Heart right ventricle (tissue), 16 donors: ENCODE measurements around the gene ARFGEF3. TPM values are rescaled to one million over a fixed set of nuclear protein-coding genes. Genes with fewer than 3 reads are reported as not detected.

Source experiments
- ATAC-seq, 8 donors: fragments of 200-7000 bp; cut with Tn5 transposase; one replicate each; pipeline ENCODE4 v1.9.1; 2020; ENCODE audit warnings: mild to moderate bottlenecking in 8 of 8, moderate library complexity in 8 of 8, moderate number of reproducible peaks in 1 of 8
- DNase-seq, 2 donors: peaks; one replicate each; pipeline ENCODE4 v3.0.0-alpha.2; 2020
- H3K27ac ChIP-seq, 10 donors: fragments of 200-600 bp; sonication (generic) in 2 of 10; one replicate each; pipeline versions ENCODE4 v1.5.0 to v1.8.0; 2020 to 2022; ENCODE audit warnings: mild to moderate bottlenecking in 3 of 10
- H3K27me3 ChIP-seq, 7 donors: fragments of 200-600 bp; one replicate each; pipeline ENCODE4 v1.8.0; 2021 to 2022; ENCODE audit warnings: mild to moderate bottlenecking in 2 of 7
- H3K36me3 ChIP-seq, 9 donors: fragments of 200-600 bp; sonication (generic) in 1 of 9; one replicate each; pipeline versions ENCODE4 v1.5.0 to v1.8.0; 2020 to 2022; ENCODE audit warnings: mild to moderate bottlenecking in 2 of 9
- H3K4me1 ChIP-seq, 9 donors: fragments of 200-600 bp; sonication (generic) in 1 of 9; one replicate each; pipeline versions ENCODE4 v1.5.0 to v1.8.0; 2020 to 2022; ENCODE audit warnings: mild to moderate bottlenecking in 4 of 9
- H3K4me3 ChIP-seq, 10 donors: fragments of 200-600 bp; sonication (generic) in 2 of 10; one replicate each; pipeline versions ENCODE4 v1.5.0 to v1.8.0; 2020 to 2022; ENCODE audit warnings: mild to moderate bottlenecking in 7 of 10, moderate library complexity in 2 of 10
- H3K9me3 ChIP-seq, 11 donors: fragments of 200-600 bp in 10 of 11; sonication (generic) in 2 of 11; one replicate each; pipeline versions ENCODE4 v1.5.0 to v1.8.0; 2013 to 2022; ENCODE audit warnings: mild to moderate bottlenecking in 2 of 11, control low read depth in 1 of 11, moderate library complexity in 1 of 11
- WGBS, 2 donors: extraction: QIAGEN DNeasy Blood & Tissue Kit; methylation state at CpG; one replicate each; pipeline ENCODE4 v1.1.7; 2013; ENCODE audit warnings: inconsistent platforms in 1 of 2; 5-methylcytosine and 5-hydroxymethylcytosine counted together
- intact Hi-C, 10 donors: fragments of 100-400 bp; cut with DNase I; formaldehyde crosslinking; loops; one replicate each; pipeline versions ENCODE4 v1.11.1 to v1.14.2; 2022
- polyA plus RNA-seq, 2 donors: library from polyadenylated mRNA; stranded (reverse); fragments of 200-250 nt; gene quantifications; one replicate each; pipeline ENCODE4 v1.2.3, GENCODE V29; 2013
- total RNA-seq, 10 donors: library from RNA; stranded (reverse); fragmentation: NEBNext Ultra II Directional in 3 of 10; extraction: Animal tissue kit (Norgen Biotek cat#: 25700) in 3 of 10; gene quantifications; one replicate each; pipeline versions ENCODE4 v1.2.1 to v1.2.4, GENCODE V29; 2021 to 2023
- TF ChIP-seq, protein P1 (sequence below), 9 donors: fragments of 200-600 bp; sonication (generic) in 2 of 9; IDR thresholded peaks; one replicate each; pipeline versions ENCODE4 v1.5.0 to v1.8.0; 2021 to 2022; ENCODE audit warnings: antibody characterized with exemption in 9 of 9, mild to moderate bottlenecking in 5 of 9, moderate library complexity in 1 of 9
- donor health status: Arrhythmogenic right ventricular cardiomyopathy.
- donor health status: ischemic (EF 13 %, LVEDD 7.1; RV severe dilation, severe dysfunction).
- donor health status: healthy with polysubstance abuse.
- donor health status: DM: no; HTN: yes; CAD: no.
- donor health status: DM: no; HTN: no; CAD: no.
- donor health status: ischemic (EF 25% LVEDD 6.9; RV normal size, moderate dysfunction).
- donor health status: ischemic (EF 25% LVEDD 5.7; RV mildly dilated, moderate dysfunction).
- donor health status: healthy.
- donor health status: DM: yes; HTN: yes; CAD: no.
- donor health status: Ischemic cardiomyopathy.
- donor health status: ischemic (EF 35%, LVEDD 5.7; RV mildly dilated, moderate dysfunction).
- donor health status: nonischemic (EF 11% LVEDD 7.7; RV severe dilation, severe dysfunction).
- donor health status: DM: yes; HTN: yes; CAD: no.
- donor health status: PGD.
- donor health status: ischemic (EF 29% LVEDD 5.4; RV normal size, mild dysfunction).
- donor health status: nonischemic (EF 23%, LVEDD 6.1; RV moderate dilation, normal function).

The ARFGEF3 gene
- total and polyA plus RNA-seq, 12 donors, result 0.33 to 11.1 (median 3.3) TPM

DNA sequence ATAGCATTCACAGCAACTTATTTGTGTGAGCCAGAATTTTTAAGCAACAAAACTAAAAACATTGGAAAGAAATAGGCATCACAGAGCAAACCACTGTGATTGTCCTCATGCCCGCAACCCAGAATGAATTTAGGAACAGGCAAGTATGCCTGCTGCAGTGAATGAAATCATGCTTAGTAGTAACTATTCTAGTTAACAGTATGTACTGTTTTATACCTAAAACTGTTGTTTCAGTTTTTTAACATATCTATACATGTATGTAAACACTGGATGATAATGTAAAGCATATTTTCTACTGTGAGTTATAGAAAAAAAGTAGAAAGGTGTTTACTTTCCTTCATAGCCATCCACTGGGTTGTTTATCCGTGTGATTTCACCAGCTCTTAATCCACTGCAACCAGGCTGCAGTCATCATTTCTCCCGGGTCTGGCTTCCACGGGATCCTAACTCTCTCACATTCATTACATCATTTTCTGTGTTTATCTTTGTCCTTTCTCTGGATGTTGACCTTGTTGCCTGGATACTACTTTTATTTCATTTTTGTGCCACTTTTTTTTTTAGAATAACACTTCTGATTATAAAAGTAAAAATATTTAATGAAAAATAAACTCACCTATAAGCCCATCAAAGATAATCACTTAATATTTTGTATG is 3.6 kb upstream of the ARFGEF3 start:
- intact Hi-C loops, result no loop called here
- TF ChIP-seq, protein P1, sequence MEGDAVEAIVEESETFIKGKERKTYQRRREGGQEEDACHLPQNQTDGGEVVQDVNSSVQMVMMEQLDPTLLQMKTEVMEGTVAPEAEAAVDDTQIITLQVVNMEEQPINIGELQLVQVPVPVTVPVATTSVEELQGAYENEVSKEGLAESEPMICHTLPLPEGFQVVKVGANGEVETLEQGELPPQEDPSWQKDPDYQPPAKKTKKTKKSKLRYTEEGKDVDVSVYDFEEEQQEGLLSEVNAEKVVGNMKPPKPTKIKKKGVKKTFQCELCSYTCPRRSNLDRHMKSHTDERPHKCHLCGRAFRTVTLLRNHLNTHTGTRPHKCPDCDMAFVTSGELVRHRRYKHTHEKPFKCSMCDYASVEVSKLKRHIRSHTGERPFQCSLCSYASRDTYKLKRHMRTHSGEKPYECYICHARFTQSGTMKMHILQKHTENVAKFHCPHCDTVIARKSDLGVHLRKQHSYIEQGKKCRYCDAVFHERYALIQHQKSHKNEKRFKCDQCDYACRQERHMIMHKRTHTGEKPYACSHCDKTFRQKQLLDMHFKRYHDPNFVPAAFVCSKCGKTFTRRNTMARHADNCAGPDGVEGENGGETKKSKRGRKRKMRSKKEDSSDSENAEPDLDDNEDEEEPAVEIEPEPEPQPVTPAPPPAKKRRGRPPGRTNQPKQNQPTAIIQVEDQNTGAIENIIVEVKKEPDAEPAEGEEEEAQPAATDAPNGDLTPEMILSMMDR (IDR thresholded peaks at IDR 0.05), result no peak
- H3K27me3 ChIP-seq, result peaks cover 0 to 67% (median 3%) of the 10 kb centered on the region in 7 donors
- DNase-seq, result no peak
- H3K4me3 ChIP-seq, result no peak overlapping the region
- no peak for ATAC-seq
- 38 to 44% methylated on average over 4 of the region's 4 CpGs for WGBS, 2 donors
- peaks cover 0 to 10% (median 0%) of the 10 kb centered on the region in 11 donors for H3K9me3 ChIP-seq
- peaks cover 0 to 23% (median 16%) of the 10 kb centered on the region in 9 donors for H3K4me1 ChIP-seq
- H3K27ac ChIP-seq, result no peak overlapping the region
- H3K36me3 ChIP-seq, result no peaks in the 10 kb centered on the region

DNA sequence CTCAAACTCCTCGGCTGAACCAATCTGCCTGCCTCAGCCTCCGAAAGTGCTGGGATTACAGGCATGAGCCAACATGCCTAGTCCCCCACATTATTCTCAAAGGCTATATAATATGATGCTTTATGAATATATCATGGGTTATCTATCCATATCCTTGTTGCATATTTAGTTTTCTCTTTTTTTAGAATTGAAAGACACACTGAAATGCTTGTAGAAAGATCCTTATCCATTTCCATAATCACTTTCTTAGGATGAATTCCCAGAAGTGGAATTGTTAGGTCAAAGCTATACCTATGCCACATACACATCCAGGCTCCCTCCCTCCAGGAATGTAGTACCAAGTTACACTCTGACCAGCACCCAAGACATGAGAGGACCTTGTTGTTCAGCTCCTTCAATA is 2.5 kb upstream of the ARFGEF3 start:
- Histone ChIP-seq H3K9me3 (no peaks in the 10 kb centered on the region), H3K4me1 (peaks cover 0 to 23% (median 16%) of the 10 kb centered on the region in 9 donors), H3K36me3 (no peaks in the 10 kb centered on the region), H3K27ac (no peak overlapping the region), H3K4me3 (no peak overlapping the region), H3K27me3 (peaks cover 0 to 79% (median 7%) of the 10 kb centered on the region in 7 donors)
- 93% methylated on average over 2 of the region's 2 CpGs for WGBS, 2 donors
- TF ChIP-seq, protein P1 (IDR thresholded peaks at IDR 0.05), result no peak
- ATAC-seq, result no peak
- DNase-seq, result no peak
- intact Hi-C loops, result no loop called here

DNA sequence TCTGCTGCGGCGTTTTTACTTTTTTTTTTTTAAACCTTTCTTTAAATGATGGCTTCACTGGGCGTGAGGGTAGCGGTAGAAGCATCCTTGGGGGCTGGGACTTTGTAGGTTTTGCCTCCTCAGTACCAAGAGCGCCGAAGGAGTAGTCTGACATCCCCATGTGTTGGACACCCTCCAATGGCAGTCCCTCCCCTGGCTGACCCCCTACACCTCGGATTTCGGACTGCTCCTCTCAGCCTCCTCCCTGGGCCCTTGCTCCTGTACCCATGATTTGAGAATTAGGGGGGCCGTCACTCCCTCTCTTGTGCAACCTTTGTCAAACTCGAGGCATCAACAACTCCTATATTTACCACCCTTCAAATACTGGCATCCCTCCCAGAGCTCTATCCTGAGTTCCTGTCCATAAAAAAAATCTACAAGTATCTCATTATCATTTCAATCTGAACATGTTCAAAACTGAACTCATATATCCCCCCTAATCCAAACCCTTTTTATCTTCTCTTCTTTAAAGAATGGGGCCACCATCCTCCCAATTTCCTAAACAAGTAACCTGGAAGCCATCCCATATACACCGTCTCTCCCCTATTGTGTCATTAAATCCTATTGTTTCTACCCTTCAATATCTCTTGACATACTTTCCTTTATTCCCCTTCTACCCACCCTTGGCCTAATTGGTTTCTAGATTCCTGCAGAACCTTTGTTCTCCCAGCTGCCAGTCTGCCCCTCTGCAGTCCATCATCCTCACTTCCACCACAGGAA is 1.2 kb upstream of the ARFGEF3 start:
- Histone ChIP-seq H3K4me1 (peaks cover 0 to 23% (median 16%) of the 10 kb centered on the region in 9 donors), H3K36me3 (no peaks in the 10 kb centered on the region), H3K4me3 (peak overlapping the region in 3 of 10 donors; percentile 70 to 72 (median 71)), H3K27me3 (peaks cover 0 to 79% (median 7%) of the 10 kb centered on the region in 7 donors), H3K27ac (peak overlapping the region in 1 of 10 donors; percentile 41), H3K9me3 (no peaks in the 10 kb centered on the region)
- DNase-seq, result no peak
- intact Hi-C loops, result no loop called here
- 77% methylated on average over 11 of the region's 11 CpGs for WGBS, 2 donors
- TF ChIP-seq, protein P1 (IDR thresholded peaks at IDR 0.05), result no peak
- no peak for ATAC-seq

DNA sequence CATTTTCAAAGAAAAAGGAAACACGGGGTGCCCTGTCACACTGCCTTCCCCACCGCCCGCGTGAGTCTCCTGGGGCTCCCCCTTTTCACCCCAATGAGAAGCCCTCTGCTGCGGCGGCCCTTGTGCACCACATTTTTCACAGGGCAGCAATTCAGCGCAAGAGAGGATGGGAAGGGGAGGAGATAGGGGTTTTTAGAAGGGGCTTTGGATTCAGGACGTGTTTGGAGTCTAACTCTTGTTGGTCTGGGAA is 726 bp upstream of the ARFGEF3 start:
- Histone ChIP-seq H3K36me3 (no peaks in the 10 kb centered on the region), H3K4me1 (peaks cover 0 to 23% (median 16%) of the 10 kb centered on the region in 9 donors), H3K4me3 (peak overlapping the region in 9 of 10 donors; percentile 54 to 90 (median 70)), H3K9me3 (no peaks in the 10 kb centered on the region), H3K27me3 (peaks cover 0 to 76% (median 7%) of the 10 kb centered on the region in 7 donors), H3K27ac (peak overlapping the region in 2 of 10 donors; percentile 41 to 53)
- intact Hi-C loops, result no loop called here
- TF ChIP-seq, protein P1 (IDR thresholded peaks at IDR 0.05), result no peak
- DNase-seq (no peak), ATAC-seq (no peak)
- WGBS, 2 donors, result 16 to 26% methylated on average over 8 of the region's 8 CpGs
